Measurements from ENCODE around the gene HBP1.
"Not testable (repeated sequence)": the region's sequence is repeated elsewhere in the genome, so short reads cannot be mapped to it uniquely, and the experiment has no call there.

HBP1 gene

GRCh38 chr7:107138696-107139420 lies 29.9 kb upstream of the HBP1 start:
- Histone ChIP-seq H3K4me3 (ENCODE audit: low read length in 2 of 2) (no peak overlapping the region), H3K4me1 (ENCODE audit: control insufficient read depth in 2 of 2, insufficient read depth in 2 of 2, low read length in 2 of 2) (no peaks in the 10 kb centered on the region), H3K36me3 (ENCODE audit: control insufficient read depth in 2 of 2, insufficient read depth in 2 of 2, low read length in 2 of 2) (no peaks in the 10 kb centered on the region), H3K9me3 (ENCODE audit: control insufficient read depth in 2 of 2, low read length in 2 of 2) (no peaks in the 10 kb centered on the region), H3K27ac (ENCODE audit: low read depth in 2 of 2, low read length in 2 of 2) (no peak overlapping the region), H3K27me3 (ENCODE audit: control insufficient read depth in 2 of 2, insufficient read depth in 2 of 2, low read length in 2 of 2) (no peaks in the 10 kb centered on the region), H3K9ac (ENCODE audit: low read depth in 1 of 2, low read length in 2 of 2) (no peak overlapping the region)

DNA sequence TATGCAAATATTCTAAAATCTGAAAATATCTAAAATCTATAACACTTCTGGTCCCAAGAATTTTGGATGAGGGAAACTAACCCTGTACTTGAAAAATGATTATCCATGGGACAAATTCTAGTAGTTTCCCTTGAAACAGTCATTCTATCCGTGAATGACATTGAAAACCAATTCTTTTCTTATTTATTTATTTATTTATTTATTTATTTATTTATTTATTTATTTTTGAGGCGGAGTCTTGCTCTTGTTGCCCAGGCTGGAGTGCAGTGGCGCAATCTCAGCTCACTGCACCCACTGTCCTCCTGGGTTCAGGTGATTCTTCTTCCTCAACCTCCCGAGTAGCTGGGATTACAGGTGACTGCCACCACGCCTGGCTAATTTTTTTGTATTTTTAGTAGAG lies 24.9 kb upstream of the HBP1 start:
- not testable (repeated sequence) for H3K36me3 ChIP-seq (ENCODE audit: control insufficient read depth in 2 of 2, insufficient read depth in 2 of 2, low read length in 2 of 2); H3K4me3 ChIP-seq (ENCODE audit: low read length in 2 of 2); H3K9ac ChIP-seq (ENCODE audit: low read depth in 1 of 2, low read length in 2 of 2); H3K9me3 ChIP-seq (ENCODE audit: control insufficient read depth in 2 of 2, low read length in 2 of 2); H3K27ac ChIP-seq (ENCODE audit: low read depth in 2 of 2, low read length in 2 of 2); H3K27me3 ChIP-seq (ENCODE audit: control insufficient read depth in 2 of 2, insufficient read depth in 2 of 2, low read length in 2 of 2); H3K4me1 ChIP-seq (ENCODE audit: control insufficient read depth in 2 of 2, insufficient read depth in 2 of 2, low read length in 2 of 2)

DNA sequence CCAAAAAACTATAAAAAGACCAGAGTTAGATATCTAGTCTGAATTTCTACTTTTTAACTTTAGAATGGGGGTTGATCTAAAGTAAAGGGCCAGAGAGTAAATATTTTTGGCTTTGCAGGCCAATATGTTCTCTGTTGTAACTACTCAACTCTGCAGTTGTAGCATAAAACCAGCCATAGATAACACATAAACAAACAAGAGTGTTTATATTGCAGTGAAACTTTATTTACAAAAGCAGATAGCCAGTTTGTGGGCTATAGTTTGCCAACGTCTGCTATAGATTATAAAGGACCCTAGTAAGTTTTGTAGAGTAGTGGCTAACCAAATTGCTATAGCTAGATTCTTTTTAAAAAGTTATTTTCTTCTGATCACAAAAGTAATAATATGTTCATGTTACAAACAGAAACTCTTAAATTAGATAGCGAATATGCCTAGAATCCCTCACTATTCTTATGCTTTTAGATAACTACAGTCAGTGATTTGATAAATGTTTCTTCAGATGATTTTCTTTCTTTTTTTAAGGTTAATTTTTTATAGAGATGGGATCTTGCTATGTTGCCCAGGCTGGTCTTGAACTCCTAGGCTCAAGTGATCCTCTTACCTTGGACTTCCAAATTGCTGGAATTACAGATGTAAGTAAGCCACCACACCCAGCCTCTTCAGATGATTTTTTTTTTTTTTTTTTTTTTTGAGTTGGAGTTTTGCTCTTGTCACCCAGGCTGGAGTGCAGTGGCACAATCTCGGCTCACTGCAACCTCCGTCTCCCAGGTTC lies 23.6 kb upstream of the HBP1 start:
- no peaks in the 10 kb centered on the region for H3K36me3 ChIP-seq (ENCODE audit: control insufficient read depth in 2 of 2, insufficient read depth in 2 of 2, low read length in 2 of 2)
- no peak overlapping the region for H3K4me3 ChIP-seq (ENCODE audit: low read length in 2 of 2)
- H3K9me3 ChIP-seq (ENCODE audit: control insufficient read depth in 2 of 2, low read length in 2 of 2) = no peaks in the 10 kb centered on the region
- H3K9ac ChIP-seq (ENCODE audit: low read depth in 1 of 2, low read length in 2 of 2) = no peak overlapping the region
- no peaks in the 10 kb centered on the region for H3K4me1 ChIP-seq (ENCODE audit: control insufficient read depth in 2 of 2, insufficient read depth in 2 of 2, low read length in 2 of 2)
- H3K27me3 ChIP-seq (ENCODE audit: control insufficient read depth in 2 of 2, insufficient read depth in 2 of 2, low read length in 2 of 2) = no peaks in the 10 kb centered on the region
- H3K27ac ChIP-seq (ENCODE audit: low read depth in 2 of 2, low read length in 2 of 2) = no peak overlapping the region

DNA sequence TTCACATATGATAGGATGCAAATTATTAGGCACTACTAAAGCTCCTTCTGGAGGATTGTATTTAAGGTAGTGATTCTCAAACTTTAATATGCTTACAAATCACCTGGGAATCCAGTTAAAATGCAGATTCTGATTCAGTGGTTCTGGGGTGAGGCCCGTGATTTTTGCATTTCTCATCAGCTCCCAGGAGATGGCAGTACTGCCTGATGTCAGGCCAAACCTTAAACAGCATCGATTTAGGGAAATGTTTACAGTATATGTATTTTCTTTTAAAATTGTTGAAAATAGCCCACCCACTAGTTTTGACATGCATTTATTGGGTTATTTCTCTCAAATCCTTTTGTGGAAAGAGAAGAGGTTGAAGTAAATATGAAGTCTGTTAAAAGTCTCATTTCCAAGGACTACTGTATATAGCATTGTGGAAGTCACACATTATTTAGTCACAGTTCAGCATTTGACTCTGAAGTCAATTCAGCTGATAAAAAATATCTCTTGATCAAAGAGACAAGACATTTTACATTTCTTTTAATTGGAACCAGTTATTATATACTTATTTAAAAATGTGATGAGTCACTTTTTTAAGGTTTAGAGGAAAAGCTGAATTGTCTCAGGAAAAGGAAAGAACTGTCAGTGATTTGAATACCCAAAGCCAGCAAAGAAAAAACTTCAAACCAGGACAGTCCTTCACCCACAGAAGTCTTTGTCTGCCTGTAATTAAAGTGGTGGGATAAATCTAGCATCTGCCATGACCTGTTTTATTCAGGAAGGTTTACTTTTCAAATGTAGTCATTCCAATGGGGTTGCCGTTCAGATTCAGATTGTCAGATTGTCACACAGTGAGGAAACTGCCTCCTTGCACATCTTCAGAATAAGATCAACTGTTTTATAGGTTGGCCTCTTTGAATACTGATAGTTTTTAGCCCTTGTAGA lies 21.1 kb upstream of the HBP1 start:
- Histone ChIP-seq H3K9ac (ENCODE audit: low read depth in 1 of 2, low read length in 2 of 2) (no peak overlapping the region), H3K27ac (ENCODE audit: low read depth in 2 of 2, low read length in 2 of 2) (no peak overlapping the region), H3K4me3 (ENCODE audit: low read length in 2 of 2) (no peak overlapping the region)

DNA sequence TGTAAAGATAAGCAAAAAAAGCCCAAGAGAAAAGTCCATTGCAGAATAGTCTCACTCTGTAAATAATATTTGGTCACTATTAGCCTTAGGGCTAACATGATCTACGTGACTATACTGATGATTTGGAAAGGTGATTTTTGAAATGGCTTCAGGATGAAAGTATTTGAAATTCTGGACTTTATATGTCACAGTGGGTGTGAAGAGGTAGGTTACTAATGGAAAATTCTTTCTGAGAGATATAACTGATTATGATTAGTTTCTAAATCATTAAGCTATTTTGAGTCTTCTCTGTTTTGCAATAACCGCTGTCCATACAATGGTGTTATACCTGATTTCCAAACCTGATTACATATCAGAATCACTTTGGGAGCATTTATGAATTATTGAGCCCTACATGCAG lies 20.1 kb upstream of the HBP1 start:
- no peak overlapping the region for H3K9ac ChIP-seq (ENCODE audit: low read depth in 1 of 2, low read length in 2 of 2)
- no peaks in the 10 kb centered on the region for H3K36me3 ChIP-seq (ENCODE audit: control insufficient read depth in 2 of 2, insufficient read depth in 2 of 2, low read length in 2 of 2)
- H3K4me1 ChIP-seq (ENCODE audit: control insufficient read depth in 2 of 2, insufficient read depth in 2 of 2, low read length in 2 of 2) = peaks cover 0 to 2% of the 10 kb centered on the region in 2 donors
- H3K27ac ChIP-seq (ENCODE audit: low read depth in 2 of 2, low read length in 2 of 2) = no peak overlapping the region
- no peaks in the 10 kb centered on the region for H3K9me3 ChIP-seq (ENCODE audit: control insufficient read depth in 2 of 2, low read length in 2 of 2)
- H3K27me3 ChIP-seq (ENCODE audit: control insufficient read depth in 2 of 2, insufficient read depth in 2 of 2, low read length in 2 of 2) = no peaks in the 10 kb centered on the region
- H3K4me3 ChIP-seq (ENCODE audit: low read length in 2 of 2) = no peak overlapping the region

More for the DNA sequence above, 21.1 kb upstream of the HBP1 start:
- no peaks in the 10 kb centered on the region for H3K9me3 ChIP-seq (ENCODE audit: control insufficient read depth in 2 of 2, low read length in 2 of 2)
- H3K27me3 ChIP-seq (ENCODE audit: control insufficient read depth in 2 of 2, insufficient read depth in 2 of 2, low read length in 2 of 2) = no peaks in the 10 kb centered on the region
- H3K4me1 ChIP-seq (ENCODE audit: control insufficient read depth in 2 of 2, insufficient read depth in 2 of 2, low read length in 2 of 2) = peaks cover 0 to 2% of the 10 kb centered on the region in 2 donors
- no peaks in the 10 kb centered on the region for H3K36me3 ChIP-seq (ENCODE audit: control insufficient read depth in 2 of 2, insufficient read depth in 2 of 2, low read length in 2 of 2)

DNA sequence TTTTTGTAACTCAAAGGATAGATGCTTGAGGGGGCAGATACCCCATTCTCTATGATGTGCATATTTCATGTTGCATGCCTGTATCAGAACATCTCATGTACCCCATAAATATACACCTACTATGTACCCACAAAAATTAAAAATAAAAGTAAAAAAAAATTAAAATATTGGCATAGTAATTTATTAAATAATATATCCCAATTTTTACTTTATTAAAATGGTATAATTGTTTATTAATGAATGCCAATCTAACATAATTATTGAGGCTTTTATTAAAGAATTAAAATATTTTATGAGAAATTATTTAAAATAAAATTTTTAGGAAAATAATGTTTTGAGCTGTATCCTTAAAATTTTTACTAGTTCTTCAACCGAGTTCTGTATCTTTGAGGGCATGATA lies 18.9 kb upstream of the HBP1 start:
- no peaks in the 10 kb centered on the region for H3K27me3 ChIP-seq (ENCODE audit: control insufficient read depth in 2 of 2, insufficient read depth in 2 of 2, low read length in 2 of 2)
- no peak overlapping the region for H3K27ac ChIP-seq (ENCODE audit: low read depth in 2 of 2, low read length in 2 of 2)
- H3K4me1 ChIP-seq (ENCODE audit: control insufficient read depth in 2 of 2, insufficient read depth in 2 of 2, low read length in 2 of 2) = peaks cover 0 to 2% of the 10 kb centered on the region in 2 donors
- H3K4me3 ChIP-seq (ENCODE audit: low read length in 2 of 2) = no peak overlapping the region
- H3K36me3 ChIP-seq (ENCODE audit: control insufficient read depth in 2 of 2, insufficient read depth in 2 of 2, low read length in 2 of 2) = no peaks in the 10 kb centered on the region
- H3K9ac ChIP-seq (ENCODE audit: low read depth in 1 of 2, low read length in 2 of 2) = no peak overlapping the region
- H3K9me3 ChIP-seq (ENCODE audit: control insufficient read depth in 2 of 2, low read length in 2 of 2) = no peaks in the 10 kb centered on the region

GRCh38 chr7:107150375-107151073 lies 18.3 kb upstream of the HBP1 start:
- Histone ChIP-seq H3K9ac (ENCODE audit: low read depth in 1 of 2, low read length in 2 of 2) (no peak overlapping the region), H3K27ac (ENCODE audit: low read depth in 2 of 2, low read length in 2 of 2) (no peak overlapping the region), H3K36me3 (ENCODE audit: control insufficient read depth in 2 of 2, insufficient read depth in 2 of 2, low read length in 2 of 2) (no peaks in the 10 kb centered on the region), H3K4me3 (ENCODE audit: low read length in 2 of 2) (no peak overlapping the region), H3K9me3 (ENCODE audit: control insufficient read depth in 2 of 2, low read length in 2 of 2) (no peaks in the 10 kb centered on the region), H3K4me1 (ENCODE audit: control insufficient read depth in 2 of 2, insufficient read depth in 2 of 2, low read length in 2 of 2) (peaks cover 0 to 2% of the 10 kb centered on the region in 2 donors), H3K27me3 (ENCODE audit: control insufficient read depth in 2 of 2, insufficient read depth in 2 of 2, low read length in 2 of 2) (no peaks in the 10 kb centered on the region)

DNA sequence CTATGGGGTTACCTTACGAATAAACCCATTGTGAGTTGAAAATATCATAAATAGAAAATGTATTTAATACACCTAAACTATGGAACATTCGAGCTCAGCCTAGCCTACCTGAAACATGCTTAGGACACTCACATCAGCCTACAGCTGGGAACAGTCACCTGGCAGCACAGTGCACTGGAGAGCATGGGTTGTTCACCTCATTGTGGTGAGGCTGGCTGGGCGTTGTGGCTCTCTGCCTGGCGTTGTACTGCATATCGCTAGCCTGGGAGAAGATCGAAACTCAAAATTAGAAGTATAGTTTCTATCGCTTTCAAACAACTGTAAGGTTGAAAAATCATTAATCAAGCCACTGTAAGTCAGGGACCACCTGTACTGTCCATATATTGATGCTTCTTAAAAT lies 17.3 kb upstream of the HBP1 start:
- H3K9me3 ChIP-seq (ENCODE audit: control insufficient read depth in 2 of 2, low read length in 2 of 2) = no peaks in the 10 kb centered on the region
- no peak overlapping the region for H3K4me3 ChIP-seq (ENCODE audit: low read length in 2 of 2)
- H3K4me1 ChIP-seq (ENCODE audit: control insufficient read depth in 2 of 2, insufficient read depth in 2 of 2, low read length in 2 of 2) = peaks cover 0 to 2% of the 10 kb centered on the region in 2 donors
- no peaks in the 10 kb centered on the region for H3K27me3 ChIP-seq (ENCODE audit: control insufficient read depth in 2 of 2, insufficient read depth in 2 of 2, low read length in 2 of 2)
- no peak overlapping the region for H3K9ac ChIP-seq (ENCODE audit: low read depth in 1 of 2, low read length in 2 of 2)
- no peaks in the 10 kb centered on the region for H3K36me3 ChIP-seq (ENCODE audit: control insufficient read depth in 2 of 2, insufficient read depth in 2 of 2, low read length in 2 of 2)
- H3K27ac ChIP-seq (ENCODE audit: low read depth in 2 of 2, low read length in 2 of 2) = no peak overlapping the region

- H3K27ac ChIP-seq (ENCODE audit: low read depth in 2 of 2, low read length in 2 of 2) = no peak overlapping the region
Measured at GRCh38 chr7:107152011-107152410, 16.8 kb upstream of the HBP1 start.

More at GRCh38 chr7:107152011-107152410, 16.8 kb upstream of the HBP1 start:
- H3K9me3 ChIP-seq (ENCODE audit: control insufficient read depth in 2 of 2, low read length in 2 of 2) = no peaks in the 10 kb centered on the region
- no peaks in the 10 kb centered on the region for H3K36me3 ChIP-seq (ENCODE audit: control insufficient read depth in 2 of 2, insufficient read depth in 2 of 2, low read length in 2 of 2)
- H3K4me1 ChIP-seq (ENCODE audit: control insufficient read depth in 2 of 2, insufficient read depth in 2 of 2, low read length in 2 of 2) = peaks cover 0 to 2% of the 10 kb centered on the region in 2 donors
- H3K27me3 ChIP-seq (ENCODE audit: control insufficient read depth in 2 of 2, insufficient read depth in 2 of 2, low read length in 2 of 2) = no peaks in the 10 kb centered on the region
- H3K4me3 ChIP-seq (ENCODE audit: low read length in 2 of 2) = no peak overlapping the region
- no peak overlapping the region for H3K9ac ChIP-seq (ENCODE audit: low read depth in 1 of 2, low read length in 2 of 2)
